ENCODE measurements around the gene OR52K2.

DNA sequence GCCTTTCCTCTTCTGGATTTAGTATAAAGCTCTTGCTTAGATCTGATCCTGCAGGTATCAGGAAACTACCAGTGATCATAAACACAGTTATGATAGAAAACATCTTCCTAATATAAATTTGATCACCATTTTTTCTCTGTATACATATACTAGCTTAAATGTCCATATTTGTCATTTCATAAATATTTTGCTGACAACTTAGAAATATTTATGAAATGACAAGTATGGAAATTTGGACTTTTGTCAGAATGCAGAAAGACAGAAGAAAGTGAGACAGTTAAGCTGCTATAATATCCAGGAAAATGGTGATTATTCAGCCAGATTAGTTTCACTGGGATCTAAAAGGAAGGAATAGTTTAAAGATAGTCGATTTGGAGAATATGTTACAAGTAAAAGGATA is 32.8 kb upstream of the OR52K2 start:
- no peak for TF ChIP-seq TOE1 (IDR thresholded peaks at IDR 0.05; ENCODE audit: borderline replicate concordance)
- no peak for TF ChIP-seq TOE1 (CRISPR knock-in tag; IDR thresholded peaks at IDR 0.05; ENCODE audit: borderline replicate concordance, low read depth)
- no peak for TF ChIP-seq RBM22 (IDR thresholded peaks at IDR 0.05; ENCODE audit: low read depth, low read length, poor library complexity, severe bottlenecking)
- TF ChIP-seq, protein P1, sequence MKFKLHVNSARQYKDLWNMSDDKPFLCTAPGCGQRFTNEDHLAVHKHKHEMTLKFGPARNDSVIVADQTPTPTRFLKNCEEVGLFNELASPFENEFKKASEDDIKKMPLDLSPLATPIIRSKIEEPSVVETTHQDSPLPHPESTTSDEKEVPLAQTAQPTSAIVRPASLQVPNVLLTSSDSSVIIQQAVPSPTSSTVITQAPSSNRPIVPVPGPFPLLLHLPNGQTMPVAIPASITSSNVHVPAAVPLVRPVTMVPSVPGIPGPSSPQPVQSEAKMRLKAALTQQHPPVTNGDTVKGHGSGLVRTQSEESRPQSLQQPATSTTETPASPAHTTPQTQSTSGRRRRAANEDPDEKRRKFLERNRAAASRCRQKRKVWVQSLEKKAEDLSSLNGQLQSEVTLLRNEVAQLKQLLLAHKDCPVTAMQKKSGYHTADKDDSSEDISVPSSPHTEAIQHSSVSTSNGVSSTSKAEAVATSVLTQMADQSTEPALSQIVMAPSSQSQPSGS (CRISPR knock-in tag; IDR thresholded peaks at IDR 0.05), result no peak
- TF ChIP-seq ASH1L (IDR thresholded peaks at IDR 0.05; ENCODE audit: borderline replicate concordance, low read depth, partially characterized antibody), result no peak
- TF ChIP-seq SP1 (CRISPR knock-in tag; IDR thresholded peaks at IDR 0.05), result no peak
- TF ChIP-seq, protein P2, sequence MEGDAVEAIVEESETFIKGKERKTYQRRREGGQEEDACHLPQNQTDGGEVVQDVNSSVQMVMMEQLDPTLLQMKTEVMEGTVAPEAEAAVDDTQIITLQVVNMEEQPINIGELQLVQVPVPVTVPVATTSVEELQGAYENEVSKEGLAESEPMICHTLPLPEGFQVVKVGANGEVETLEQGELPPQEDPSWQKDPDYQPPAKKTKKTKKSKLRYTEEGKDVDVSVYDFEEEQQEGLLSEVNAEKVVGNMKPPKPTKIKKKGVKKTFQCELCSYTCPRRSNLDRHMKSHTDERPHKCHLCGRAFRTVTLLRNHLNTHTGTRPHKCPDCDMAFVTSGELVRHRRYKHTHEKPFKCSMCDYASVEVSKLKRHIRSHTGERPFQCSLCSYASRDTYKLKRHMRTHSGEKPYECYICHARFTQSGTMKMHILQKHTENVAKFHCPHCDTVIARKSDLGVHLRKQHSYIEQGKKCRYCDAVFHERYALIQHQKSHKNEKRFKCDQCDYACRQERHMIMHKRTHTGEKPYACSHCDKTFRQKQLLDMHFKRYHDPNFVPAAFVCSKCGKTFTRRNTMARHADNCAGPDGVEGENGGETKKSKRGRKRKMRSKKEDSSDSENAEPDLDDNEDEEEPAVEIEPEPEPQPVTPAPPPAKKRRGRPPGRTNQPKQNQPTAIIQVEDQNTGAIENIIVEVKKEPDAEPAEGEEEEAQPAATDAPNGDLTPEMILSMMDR (IDR thresholded peaks at IDR 0.05 in 2 of 3, conservative IDR thresholded peaks at IDR 0.05 in 1 of 3; ENCODE audit: insufficient read depth in 2 of 3, low read depth in 1 of 3, low read length in 3 of 3), result no peak
- no peak for TF ChIP-seq TBP (optimal IDR thresholded peaks at IDR 0.05; ENCODE audit: low read depth, low read length)
- TF ChIP-seq BHLHE40 (IDR thresholded peaks at IDR 0.05; ENCODE audit: low read length), result no peak
- TF ChIP-seq GABPA (tag; conservative IDR thresholded peaks at IDR 0.05; ENCODE audit: low read depth), result no peak
- no peak for TF ChIP-seq MYC (IDR thresholded peaks at IDR 0.05; ENCODE audit: low read depth, low read length)
- no peak for TF ChIP-seq MYC (CRISPR knock-in tag; IDR thresholded peaks at IDR 0.05; ENCODE audit: borderline replicate concordance, low read depth)
- TF ChIP-seq, protein P3, sequence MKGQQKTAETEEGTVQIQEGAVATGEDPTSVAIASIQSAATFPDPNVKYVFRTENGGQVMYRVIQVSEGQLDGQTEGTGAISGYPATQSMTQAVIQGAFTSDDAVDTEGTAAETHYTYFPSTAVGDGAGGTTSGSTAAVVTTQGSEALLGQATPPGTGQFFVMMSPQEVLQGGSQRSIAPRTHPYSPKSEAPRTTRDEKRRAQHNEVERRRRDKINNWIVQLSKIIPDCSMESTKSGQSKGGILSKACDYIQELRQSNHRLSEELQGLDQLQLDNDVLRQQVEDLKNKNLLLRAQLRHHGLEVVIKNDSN (CRISPR knock-in tag; IDR thresholded peaks at IDR 0.05), result no peak
- TF ChIP-seq, protein P4, sequence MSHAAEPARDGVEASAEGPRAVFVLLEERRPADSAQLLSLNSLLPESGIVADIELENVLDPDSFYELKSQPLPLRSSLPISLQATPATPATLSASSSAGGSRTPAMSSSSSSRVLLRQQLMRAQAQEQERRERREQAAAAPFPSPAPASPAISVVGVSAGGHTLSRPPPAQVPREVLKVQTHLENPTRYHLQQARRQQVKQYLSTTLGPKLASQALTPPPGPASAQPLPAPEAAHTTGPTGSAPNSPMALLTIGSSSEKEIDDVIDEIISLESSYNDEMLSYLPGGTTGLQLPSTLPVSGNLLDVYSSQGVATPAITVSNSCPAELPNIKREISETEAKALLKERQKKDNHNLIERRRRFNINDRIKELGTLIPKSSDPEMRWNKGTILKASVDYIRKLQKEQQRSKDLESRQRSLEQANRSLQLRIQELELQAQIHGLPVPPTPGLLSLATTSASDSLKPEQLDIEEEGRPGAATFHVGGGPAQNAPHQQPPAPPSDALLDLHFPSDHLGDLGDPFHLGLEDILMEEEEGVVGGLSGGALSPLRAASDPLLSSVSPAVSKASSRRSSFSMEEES (CRISPR knock-in tag; IDR thresholded peaks at IDR 0.05), result no peak
- TF ChIP-seq, protein P5, sequence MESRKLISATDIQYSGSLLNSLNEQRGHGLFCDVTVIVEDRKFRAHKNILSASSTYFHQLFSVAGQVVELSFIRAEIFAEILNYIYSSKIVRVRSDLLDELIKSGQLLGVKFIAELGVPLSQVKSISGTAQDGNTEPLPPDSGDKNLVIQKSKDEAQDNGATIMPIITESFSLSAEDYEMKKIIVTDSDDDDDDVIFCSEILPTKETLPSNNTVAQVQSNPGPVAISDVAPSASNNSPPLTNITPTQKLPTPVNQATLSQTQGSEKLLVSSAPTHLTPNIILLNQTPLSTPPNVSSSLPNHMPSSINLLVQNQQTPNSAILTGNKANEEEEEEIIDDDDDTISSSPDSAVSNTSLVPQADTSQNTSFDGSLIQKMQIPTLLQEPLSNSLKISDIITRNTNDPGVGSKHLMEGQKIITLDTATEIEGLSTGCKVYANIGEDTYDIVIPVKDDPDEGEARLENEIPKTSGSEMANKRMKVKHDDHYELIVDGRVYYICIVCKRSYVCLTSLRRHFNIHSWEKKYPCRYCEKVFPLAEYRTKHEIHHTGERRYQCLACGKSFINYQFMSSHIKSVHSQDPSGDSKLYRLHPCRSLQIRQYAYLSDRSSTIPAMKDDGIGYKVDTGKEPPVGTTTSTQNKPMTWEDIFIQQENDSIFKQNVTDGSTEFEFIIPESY (CRISPR knock-in tag; IDR thresholded peaks at IDR 0.05), result no peak
- TF ChIP-seq ZNF12 (CRISPR knock-in tag; IDR thresholded peaks at IDR 0.05), result no peak

All from K562 (cell line).